Adrenal gland (tissue), 12 donors: ENCODE measurements around the gene GNAO1. TPM values are rescaled to one million over a fixed set of nuclear protein-coding genes. Genes with fewer than 3 reads are reported as not detected.
A peak's percentile ranks its signal among the peaks of the same experiment; 100 is the strongest.

Source experiments
- DNase-seq, 7 donors: peaks; one replicate each; pipeline ENCODE4 v3.0.0-alpha.2; 2019 to 2020
- H3K27ac ChIP-seq, 5 donors: fragments of 200-600 bp; sonication (generic) in 4 of 5; 1 replicate in 3 of 5; 2 replicates in 2 of 5; pipeline versions ENCODE4 v1.5.1 to v1.8.0; 2016 to 2020; ENCODE audit warnings: mild to moderate bottlenecking in 1 of 5
- H3K27me3 ChIP-seq: fragments of 200-600 bp; 2 replicates; pipeline ENCODE4 v1.8.0; 2021
- H3K36me3 ChIP-seq, 2 donors: fragments of 200-600 bp; replicated peaks in 1 of 2; 1 replicate in 1 of 2; 2 replicates in 1 of 2; pipeline versions ENCODE4 v1.5.1 to v1.8.0; 2018 to 2022
- H3K4me1 ChIP-seq, 2 donors: fragments of 200-600 bp; replicated peaks in 1 of 2; 1 replicate in 1 of 2; 2 replicates in 1 of 2; pipeline versions ENCODE4 v1.5.1 to v1.8.0; 2018 to 2021
- H3K4me3 ChIP-seq, 4 donors: fragments of 200-600 bp; sonication (generic) in 3 of 4; one replicate each; pipeline ENCODE4 v1.5.1; 2016 to 2018
- H3K9me3 ChIP-seq, 3 donors: fragments of 200-600 bp; sonication (generic) in 1 of 3; replicated peaks in 1 of 3; 1 replicate in 2 of 3; 2 replicates in 1 of 3; pipeline versions ENCODE4 v1.5.1 to v1.8.0; 2016 to 2021
- POLR2A ChIP-seq, 2 donors: fragments of 450-650 bp; IDR thresholded peaks; one replicate each; pipeline ENCODE4 v1.6.1; 2017; ENCODE audit warnings: antibody characterized with exemption in 2 of 2, mild to moderate bottlenecking in 2 of 2, moderate library complexity in 1 of 2
- WGBS, 4 donors: extraction: QIAGEN DNeasy Blood & Tissue Kit in 2 of 4; methylation state at CpG; one replicate each; pipeline versions ENCODE4 v1.1.5 to v1.1.7; 2013 to 2017; 5-methylcytosine and 5-hydroxymethylcytosine counted together
- intact Hi-C, 2 donors: fragments of 100-400 bp; cut with DNase I; formaldehyde crosslinking; loops; one replicate each; pipeline versions ENCODE4 v1.14.1 to v1.15.0; 2022 to 2023
- polyA plus RNA-seq, 3 donors: library from polyadenylated mRNA; stranded (reverse); fragments of 200-250 nt in 2 of 3; fragments of 350-450 nt in 1 of 3; fragmentation: Illumina TruSeq in 1 of 3; extraction: RNeasy Lipid Tissue Mini Kit (QIAGEN cat#74804) in 1 of 3; gene quantifications; one replicate each; pipeline ENCODE4 v1.2.3, GENCODE V29; 2013 to 2014
- total RNA-seq, 9 donors: library from RNA; depleted of rRNA in 4 of 9; stranded (reverse); fragments of >200 nt in 4 of 9; fragments of 120-200 nt in 1 of 9; fragmentation: NEBNext Ultra II Directional in 1 of 9; extraction: Animal tissue kit (Norgen Biotek cat#: 25700) in 1 of 9; gene quantifications; one replicate each; pipeline versions ENCODE4 v1.1.0 to v1.2.4, GENCODE V29; 2013 to 2023
- TF ChIP-seq, protein P1 (sequence below), 6 experiments: fragments of 450-650 bp in 4 of 6; fragments of 200-600 bp in 2 of 6; sonication (generic) in 1 of 6; IDR thresholded peaks; 1 replicate in 5 of 6; 2 replicates in 1 of 6; pipeline versions ENCODE4 v1.5.1 to v1.8.0; 2016 to 2021; ENCODE audit warnings: antibody characterized with exemption in 6 of 6, mild to moderate bottlenecking in 2 of 6, moderate library complexity in 1 of 6
- donor health status: healthy with polysubstance abuse.
- donor health status: Bipolar disorder and iron deficiency.
- donor health status: DM: yes; HTN: yes; CAD: no.
- donor health status: DM: no; HTN: no; CAD: no.
- donor health status: DM: no; HTN: no; CAD: no.
- donor health status: DM: yes; HTN: yes; CAD: no.

The GNAO1 gene
- total and polyA plus RNA-seq, 12 donors = 1.8 to 36.6 (median 5.9) TPM

DNA sequence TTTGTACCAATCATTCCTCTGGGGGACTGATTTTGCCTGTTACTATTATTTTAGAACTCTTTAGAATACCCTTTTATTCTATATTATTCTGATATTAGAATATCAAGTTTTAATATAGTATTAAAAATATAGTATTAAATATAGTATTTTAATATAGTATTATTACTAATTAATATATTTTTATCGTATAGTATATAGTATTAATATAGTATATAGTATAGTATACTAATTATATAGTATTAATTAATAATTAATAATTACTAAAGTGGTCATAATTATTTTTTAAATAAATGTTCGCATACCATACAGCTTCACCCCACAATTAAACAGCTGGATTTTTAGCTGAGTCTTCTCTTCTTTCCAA is 73.3 kb downstream of the GNAO1 start:
- TF ChIP-seq, protein P1, sequence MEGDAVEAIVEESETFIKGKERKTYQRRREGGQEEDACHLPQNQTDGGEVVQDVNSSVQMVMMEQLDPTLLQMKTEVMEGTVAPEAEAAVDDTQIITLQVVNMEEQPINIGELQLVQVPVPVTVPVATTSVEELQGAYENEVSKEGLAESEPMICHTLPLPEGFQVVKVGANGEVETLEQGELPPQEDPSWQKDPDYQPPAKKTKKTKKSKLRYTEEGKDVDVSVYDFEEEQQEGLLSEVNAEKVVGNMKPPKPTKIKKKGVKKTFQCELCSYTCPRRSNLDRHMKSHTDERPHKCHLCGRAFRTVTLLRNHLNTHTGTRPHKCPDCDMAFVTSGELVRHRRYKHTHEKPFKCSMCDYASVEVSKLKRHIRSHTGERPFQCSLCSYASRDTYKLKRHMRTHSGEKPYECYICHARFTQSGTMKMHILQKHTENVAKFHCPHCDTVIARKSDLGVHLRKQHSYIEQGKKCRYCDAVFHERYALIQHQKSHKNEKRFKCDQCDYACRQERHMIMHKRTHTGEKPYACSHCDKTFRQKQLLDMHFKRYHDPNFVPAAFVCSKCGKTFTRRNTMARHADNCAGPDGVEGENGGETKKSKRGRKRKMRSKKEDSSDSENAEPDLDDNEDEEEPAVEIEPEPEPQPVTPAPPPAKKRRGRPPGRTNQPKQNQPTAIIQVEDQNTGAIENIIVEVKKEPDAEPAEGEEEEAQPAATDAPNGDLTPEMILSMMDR (IDR thresholded peaks at IDR 0.05) = no peak
- no peak for TF ChIP-seq POLR2A (IDR thresholded peaks at IDR 0.05)
- no peaks in the 10 kb centered on the region for H3K9me3 ChIP-seq
- no peaks in the 10 kb centered on the region for H3K27me3 ChIP-seq
- no peak overlapping the region for H3K4me3 ChIP-seq
- H3K4me1 ChIP-seq = no peaks in the 10 kb centered on the region
- no peaks in the 10 kb centered on the region for H3K36me3 ChIP-seq
- no peak for DNase-seq
- H3K27ac ChIP-seq = no peak overlapping the region
- intact Hi-C loops = no loop called here
- 84 to 93% (median 88%) methylated on average over 2 of the region's 2 CpGs for WGBS, 4 donors

- Histone ChIP-seq H3K27ac (no peak overlapping the region), H3K4me1 (no peaks in the 10 kb centered on the region), H3K36me3 (no peaks in the 10 kb centered on the region), H3K27me3 (no peaks in the 10 kb centered on the region), H3K4me3 (no peak overlapping the region), H3K9me3 (no peaks in the 10 kb centered on the region)
- intact Hi-C loops = no loop called here
- no peak for DNase-seq
- TF ChIP-seq POLR2A (IDR thresholded peaks at IDR 0.05) = no peak
- TF ChIP-seq, protein P1 (IDR thresholded peaks at IDR 0.05) = no peak
- WGBS, 4 donors = 87 to 94% (median 92%) methylated on average over 4 of the region's 4 CpGs
Observed at GRCh38 chr16:56265184-56265583, 73.9 kb downstream of the GNAO1 start.

GRCh38 chr16:56265746-56266145 is 74.5 kb downstream of the GNAO1 start:
- Histone ChIP-seq H3K4me3 (no peak overlapping the region), H3K4me1 (no peaks in the 10 kb centered on the region), H3K27ac (no peak overlapping the region), H3K9me3 (no peaks in the 10 kb centered on the region), H3K36me3 (no peaks in the 10 kb centered on the region), H3K27me3 (no peaks in the 10 kb centered on the region)
- intact Hi-C loops = no loop called here
- 88 to 97% (median 89%) methylated on average over 3 of the region's 3 CpGs for WGBS, 4 donors
- DNase-seq = no peak
- no peak for TF ChIP-seq POLR2A (IDR thresholded peaks at IDR 0.05)
- TF ChIP-seq, protein P1 (IDR thresholded peaks at IDR 0.05) = no peak

- Histone ChIP-seq H3K27ac (no peak overlapping the region), H3K36me3 (no peaks in the 10 kb centered on the region), H3K9me3 (no peaks in the 10 kb centered on the region), H3K4me3 (no peak overlapping the region), H3K4me1 (no peaks in the 10 kb centered on the region), H3K27me3 (no peaks in the 10 kb centered on the region)
- TF ChIP-seq, protein P1 (IDR thresholded peaks at IDR 0.05) = no peak
- no peak for TF ChIP-seq POLR2A (IDR thresholded peaks at IDR 0.05)
- DNase-seq = peak in 1 of 7 donors; percentile 43
- 85 to 87% (median 86%) methylated on average over 4 to 17 of the region's 17 CpGs for WGBS, 4 donors
- intact Hi-C loops = no loop called here
Observed at GRCh38 chr16:56266641-56267607, 75.6 kb downstream of the GNAO1 start.
